KMS-11 (cell line): ENCODE data around the gene PCNT.

Source experiments
- H2AFZ ChIP-seq: fragments of 200-600 bp; sonication (generic); 2 replicates; pipeline ENCODE4 v1.6.1; 2016; ENCODE audit warnings: antibody characterized with exemption, mixed run types, low read depth
- H3K27ac ChIP-seq: fragments of 200-600 bp; sonication (generic); 2 replicates; pipeline ENCODE4 v1.6.1; 2016; ENCODE audit warnings: mild to moderate bottlenecking, mixed run types
- H3K27me3 ChIP-seq: fragments of 200-600 bp; sonication (generic); 2 replicates; pipeline ENCODE4 v1.6.1; 2017; ENCODE audit warnings: mild to moderate bottlenecking, low read depth, mixed run types, moderate library complexity; ENCODE audit not compliant: insufficient read depth
- H3K36me3 ChIP-seq: fragments of 200-600 bp; sonication (generic); 2 replicates; pipeline ENCODE4 v1.6.1; 2017; ENCODE audit warnings: mild to moderate bottlenecking, mixed run types; ENCODE audit not compliant: insufficient read depth
- H3K4me1 ChIP-seq: fragments of 200-600 bp; sonication (generic); 2 replicates; pipeline ENCODE4 v1.6.1; 2016; ENCODE audit warnings: mild to moderate bottlenecking, low read depth, mixed run types; ENCODE audit not compliant: poor library complexity, severe bottlenecking
- H3K4me2 ChIP-seq: fragments of 200-600 bp; sonication (generic); 2 replicates; pipeline ENCODE4 v1.7.0; 2016; ENCODE audit warnings: mild to moderate bottlenecking, mixed run types
- H3K4me3 ChIP-seq: fragments of 200-600 bp; sonication (generic); IDR thresholded peaks from 2 replicates; pipeline ENCODE4 v1.6.1; 2017; ENCODE audit warnings: low read depth, low read length, mixed read lengths; ENCODE audit not compliant: insufficient read depth
- H3K79me2 ChIP-seq: fragments of 200-600 bp; sonication (generic); 2 replicates; pipeline ENCODE4 v1.6.1; 2016; ENCODE audit warnings: low read depth, mixed run types; ENCODE audit not compliant: insufficient read depth
- H3K9ac ChIP-seq: fragments of 200-600 bp; sonication (generic); 2 replicates; pipeline ENCODE4 v1.6.1; 2016; ENCODE audit warnings: mild to moderate bottlenecking, mixed run types
- H4K20me1 ChIP-seq: fragments of 200-600 bp; sonication (generic); 2 replicates; pipeline ENCODE4 v1.6.1; 2016; ENCODE audit warnings: mild to moderate bottlenecking, mixed run types; ENCODE audit not compliant: insufficient read depth
- CTCF ChIP-seq: fragments of 200-600 bp; sonication (generic); conservative IDR thresholded peaks from 2 replicates; pipeline ENCODE4 v1.6.1; 2017; ENCODE audit warnings: low read depth, mild to moderate bottlenecking, antibody characterized with exemption, low read length, moderate library complexity, mixed read lengths

Gene PCNT

DNA sequence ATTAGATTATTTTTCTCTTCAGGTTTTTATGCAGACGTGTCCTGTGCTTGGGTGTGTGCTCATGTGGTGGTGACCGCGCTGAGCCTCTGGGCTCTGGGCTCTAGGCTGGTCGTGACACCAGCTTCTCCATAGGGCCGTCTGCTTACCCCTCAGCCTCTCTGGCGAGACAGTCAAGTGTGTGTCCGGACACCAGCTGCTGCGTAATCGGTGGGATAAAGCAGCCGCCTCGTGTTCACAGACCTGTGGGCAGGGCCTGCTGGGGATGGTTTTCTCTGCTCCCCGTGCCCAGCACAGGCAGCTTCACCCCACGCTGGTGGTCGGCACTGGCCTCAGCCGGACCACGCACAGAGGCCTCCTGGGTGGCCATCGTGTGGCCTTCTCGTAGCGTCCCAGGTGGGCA lies 101.1 kb downstream of the PCNT start:
- TF ChIP-seq CTCF, result no peak
- H3K9ac ChIP-seq, result no peak overlapping the region
- H3K4me2 ChIP-seq, result no peak overlapping the region
- H3K36me3 ChIP-seq, result no peaks in the 10 kb centered on the region
- H3K79me2 ChIP-seq, result no peaks in the 10 kb centered on the region
- no peaks in the 10 kb centered on the region for H3K4me1 ChIP-seq
- H2AFZ ChIP-seq, result no peak overlapping the region
- H3K4me3 ChIP-seq, result no peak overlapping the region
- H4K20me1 ChIP-seq, result no peaks in the 10 kb centered on the region
- H3K27me3 ChIP-seq, result no peaks in the 10 kb centered on the region
- no peak overlapping the region for H3K27ac ChIP-seq

- H3K9ac ChIP-seq, result no peak overlapping the region
Measured at GRCh38 chr21:46425571-46425970, 101.6 kb downstream of the PCNT start.

GRCh38 chr21:46426313-46427046 lies 102.5 kb downstream of the PCNT start:
- Histone ChIP-seq H3K4me3 (no peak overlapping the region), H2AFZ (no peak overlapping the region), H3K27ac (no peak overlapping the region), H3K9ac (no peak overlapping the region), H3K4me2 (no peak overlapping the region), H4K20me1 (no peaks in the 10 kb centered on the region), H3K27me3 (no peaks in the 10 kb centered on the region), H3K79me2 (no peaks in the 10 kb centered on the region), H3K36me3 (no peaks in the 10 kb centered on the region), H3K4me1 (no peaks in the 10 kb centered on the region)
- TF ChIP-seq CTCF, result no peak

More at GRCh38 chr21:46425571-46425970, 101.6 kb downstream of the PCNT start:
- H3K27me3 ChIP-seq, result no peaks in the 10 kb centered on the region
- no peaks in the 10 kb centered on the region for H4K20me1 ChIP-seq
- H3K36me3 ChIP-seq, result no peaks in the 10 kb centered on the region
- H3K4me2 ChIP-seq, result no peak overlapping the region
- H3K27ac ChIP-seq, result no peak overlapping the region
- no peak overlapping the region for H2AFZ ChIP-seq
- no peak for TF ChIP-seq CTCF
- no peaks in the 10 kb centered on the region for H3K79me2 ChIP-seq
- H3K4me3 ChIP-seq, result no peak overlapping the region
- H3K4me1 ChIP-seq, result no peaks in the 10 kb centered on the region

- TF ChIP-seq CTCF, result no peak
- H3K4me2 ChIP-seq, result no peak overlapping the region
- H3K4me3 ChIP-seq, result no peak overlapping the region
- H3K27me3 ChIP-seq, result no peaks in the 10 kb centered on the region
- no peaks in the 10 kb centered on the region for H3K79me2 ChIP-seq
- no peak overlapping the region for H3K9ac ChIP-seq
- no peaks in the 10 kb centered on the region for H3K4me1 ChIP-seq
- no peaks in the 10 kb centered on the region for H4K20me1 ChIP-seq
- H2AFZ ChIP-seq, result no peak overlapping the region
- no peak overlapping the region for H3K27ac ChIP-seq
- H3K36me3 ChIP-seq, result no peaks in the 10 kb centered on the region
Measured at GRCh38 chr21:46427516-46427915, 103.6 kb downstream of the PCNT start.
